Measurements from ENCODE around the gene HNRNPUL1. TPM values are rescaled to one million over a fixed set of nuclear protein-coding genes. Genes with fewer than 3 reads are reported as not detected.

HNRNPUL1 gene
- total RNA-seq, 1 donor from 2014 or later: 132 TPM

DNA sequence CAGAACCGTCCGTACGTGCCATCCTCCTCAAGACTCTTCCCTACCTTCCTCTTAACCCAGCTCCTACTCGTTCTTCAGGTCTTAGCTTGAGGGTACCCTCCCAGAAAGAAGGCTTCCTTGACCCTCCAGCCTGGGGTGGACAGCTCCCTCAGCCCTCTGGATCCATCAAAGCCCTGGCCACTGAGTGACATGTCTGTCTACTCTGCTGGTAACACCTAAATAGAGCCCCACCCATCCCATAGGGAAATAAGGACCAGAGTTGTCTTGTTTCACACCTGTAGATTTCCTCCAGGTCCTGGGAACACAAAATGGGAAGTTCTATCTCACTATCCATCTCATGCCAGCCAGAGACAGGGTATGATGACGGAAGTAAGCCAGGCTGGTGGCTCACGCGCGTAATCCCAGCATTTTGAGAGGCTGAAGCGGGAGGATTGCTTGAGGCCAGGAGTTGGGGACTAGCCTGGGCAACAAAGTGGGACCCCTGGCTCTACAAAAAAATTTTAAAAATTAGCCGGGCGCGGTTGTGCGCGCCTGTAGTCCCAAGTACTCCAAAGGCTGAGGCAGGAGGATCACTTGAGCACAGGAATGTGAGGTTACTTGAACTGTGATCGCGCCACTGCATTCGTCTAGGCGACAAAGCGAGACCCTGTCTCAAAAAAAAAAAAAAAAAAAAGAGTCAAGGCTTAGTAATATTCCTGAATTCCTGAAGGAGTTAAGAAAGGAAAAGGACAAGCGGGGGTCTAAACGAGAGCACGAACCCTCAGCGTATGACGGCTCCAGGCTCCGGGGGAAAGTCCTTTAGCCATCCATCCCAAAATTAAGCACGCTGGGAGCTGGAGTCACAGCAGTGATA is 45.2 kb downstream of the HNRNPUL1 start:
- peaks cover 5% of the 10 kb centered on the region for H3K36me3 ChIP-seq (ENCODE audit: control insufficient read depth, insufficient read depth, low read length)
- peak overlapping the region; percentile 53 for H3K4me3 ChIP-seq (ENCODE audit: low read depth, low read length)
- H3K27me3 ChIP-seq (ENCODE audit: control insufficient read depth, insufficient read depth, low read length): no peaks in the 10 kb centered on the region
- DNase-seq (ENCODE audit: low read depth): no peak
- TF ChIP-seq, protein P1, sequence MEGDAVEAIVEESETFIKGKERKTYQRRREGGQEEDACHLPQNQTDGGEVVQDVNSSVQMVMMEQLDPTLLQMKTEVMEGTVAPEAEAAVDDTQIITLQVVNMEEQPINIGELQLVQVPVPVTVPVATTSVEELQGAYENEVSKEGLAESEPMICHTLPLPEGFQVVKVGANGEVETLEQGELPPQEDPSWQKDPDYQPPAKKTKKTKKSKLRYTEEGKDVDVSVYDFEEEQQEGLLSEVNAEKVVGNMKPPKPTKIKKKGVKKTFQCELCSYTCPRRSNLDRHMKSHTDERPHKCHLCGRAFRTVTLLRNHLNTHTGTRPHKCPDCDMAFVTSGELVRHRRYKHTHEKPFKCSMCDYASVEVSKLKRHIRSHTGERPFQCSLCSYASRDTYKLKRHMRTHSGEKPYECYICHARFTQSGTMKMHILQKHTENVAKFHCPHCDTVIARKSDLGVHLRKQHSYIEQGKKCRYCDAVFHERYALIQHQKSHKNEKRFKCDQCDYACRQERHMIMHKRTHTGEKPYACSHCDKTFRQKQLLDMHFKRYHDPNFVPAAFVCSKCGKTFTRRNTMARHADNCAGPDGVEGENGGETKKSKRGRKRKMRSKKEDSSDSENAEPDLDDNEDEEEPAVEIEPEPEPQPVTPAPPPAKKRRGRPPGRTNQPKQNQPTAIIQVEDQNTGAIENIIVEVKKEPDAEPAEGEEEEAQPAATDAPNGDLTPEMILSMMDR (IDR thresholded peaks at IDR 0.05; ENCODE audit: insufficient read depth, low read length, poor library complexity, severe bottlenecking): no peak

DNA sequence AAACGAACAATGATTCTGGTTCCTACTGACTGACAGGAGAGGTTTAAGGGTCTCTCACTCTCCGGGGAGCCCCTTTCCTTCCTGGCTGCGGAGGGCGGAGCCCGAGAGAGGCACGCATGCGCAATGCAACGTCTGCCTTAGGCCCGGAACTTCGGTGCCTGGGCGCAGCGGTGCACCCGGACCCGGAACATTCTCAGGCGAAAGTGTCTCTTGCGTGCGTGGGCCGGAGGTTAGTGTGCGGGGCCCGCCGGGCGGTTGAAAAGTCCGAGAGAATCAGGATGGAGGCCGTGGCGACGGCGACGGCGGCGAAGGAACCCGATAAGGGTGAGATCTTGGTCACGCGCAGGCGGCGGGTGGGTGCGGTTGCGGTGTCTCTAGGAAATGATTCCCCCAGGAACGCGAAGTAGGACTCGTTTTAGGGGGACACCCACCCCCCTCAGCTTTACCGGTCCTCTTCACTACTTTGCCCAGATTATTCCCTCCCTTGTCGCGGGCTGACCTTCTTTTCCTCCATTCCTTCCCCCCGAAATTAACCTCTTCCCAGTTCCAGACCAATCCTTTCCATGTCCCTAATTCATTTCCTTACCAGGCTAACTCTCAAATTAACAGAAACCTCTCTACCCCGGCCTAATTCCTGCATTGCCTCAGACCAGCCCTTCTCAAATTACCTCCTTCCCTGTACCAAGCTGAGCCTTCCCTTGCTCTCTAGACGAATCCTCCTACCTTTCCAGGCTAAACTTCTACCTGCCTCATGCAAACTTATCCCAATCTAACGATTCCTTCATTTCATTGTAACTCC is 46.1 kb downstream of the HNRNPUL1 start, which contains the start of gene CCDC97:
Gene CCDC97 (plus strand): TSS at position 140 of the 799 bp plus-strand sequence. CDS start 139 bp downstream, at position 279.
- Histone ChIP-seq H3K27me3 (ENCODE audit: control insufficient read depth, insufficient read depth, low read length) (no peaks in the 10 kb centered on the region), H3K36me3 (ENCODE audit: control insufficient read depth, insufficient read depth, low read length) (peaks cover 1% of the 10 kb centered on the region), H3K4me3 (ENCODE audit: low read depth, low read length) (peak within 1 kb of the TSS; percentile 53)
- TF ChIP-seq, protein P1 (IDR thresholded peaks at IDR 0.05; ENCODE audit: insufficient read depth, low read length, poor library complexity, severe bottlenecking): no peak
- DNase-seq (ENCODE audit: low read depth): no peak

DNA sequence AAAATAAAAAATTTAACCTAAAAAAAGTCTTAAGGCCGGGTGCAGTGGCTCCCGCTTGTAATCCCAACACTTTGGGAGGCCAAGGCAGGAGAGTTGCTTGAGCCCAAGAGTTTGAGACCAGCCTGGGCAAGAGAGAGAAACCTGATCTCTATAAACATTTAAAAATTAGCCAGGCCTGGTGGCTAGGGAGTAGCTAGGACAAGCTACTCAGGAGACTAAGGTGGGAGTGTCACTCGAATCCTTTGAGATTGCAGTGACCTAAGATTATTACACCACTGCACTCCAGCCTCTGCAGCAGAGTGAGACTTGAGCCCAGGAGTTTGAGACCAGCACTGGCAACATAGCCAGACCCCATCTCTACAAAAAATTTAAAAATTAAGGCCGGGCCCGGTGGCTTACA is 46.9 kb downstream of the HNRNPUL1 start:
- DNase-seq (ENCODE audit: low read depth): no peak
- TF ChIP-seq, protein P1 (IDR thresholded peaks at IDR 0.05; ENCODE audit: insufficient read depth, low read length, poor library complexity, severe bottlenecking): no peak

DNA sequence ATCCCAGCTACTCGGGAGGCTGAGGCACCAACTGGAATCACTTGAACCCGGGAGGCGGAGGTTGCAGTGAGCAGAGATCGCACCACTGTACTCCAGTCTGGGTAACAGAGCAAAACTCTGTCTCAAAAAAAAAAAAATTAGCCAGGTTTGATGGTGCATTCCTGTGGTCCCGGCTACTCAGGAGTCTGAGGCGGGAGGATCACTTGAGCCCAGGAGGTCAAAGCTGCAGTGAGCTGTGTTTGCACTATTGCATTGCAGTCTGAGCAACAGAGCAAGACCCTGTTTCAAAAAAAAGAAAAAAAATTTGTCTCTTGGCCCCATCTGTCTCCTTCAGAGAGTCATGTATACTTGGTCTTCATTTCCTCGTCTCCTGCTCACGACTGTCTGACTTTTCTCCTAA is 47.4 kb downstream of the HNRNPUL1 start:
- peaks cover 1% of the 10 kb centered on the region for H3K36me3 ChIP-seq (ENCODE audit: control insufficient read depth, insufficient read depth, low read length)
- no peaks in the 10 kb centered on the region for H3K27me3 ChIP-seq (ENCODE audit: control insufficient read depth, insufficient read depth, low read length)
- H3K4me3 ChIP-seq (ENCODE audit: low read depth, low read length): no peak overlapping the region
- TF ChIP-seq, protein P1 (IDR thresholded peaks at IDR 0.05; ENCODE audit: insufficient read depth, low read length, poor library complexity, severe bottlenecking): no peak
- no peak for DNase-seq (ENCODE audit: low read depth)

More for the DNA sequence above, 46.9 kb downstream of the HNRNPUL1 start:
- Histone ChIP-seq H3K27me3 (ENCODE audit: control insufficient read depth, insufficient read depth, low read length) (no peaks in the 10 kb centered on the region), H3K36me3 (ENCODE audit: control insufficient read depth, insufficient read depth, low read length) (peaks cover 1% of the 10 kb centered on the region), H3K4me3 (ENCODE audit: low read depth, low read length) (peak overlapping the region; percentile 53)

DNA sequence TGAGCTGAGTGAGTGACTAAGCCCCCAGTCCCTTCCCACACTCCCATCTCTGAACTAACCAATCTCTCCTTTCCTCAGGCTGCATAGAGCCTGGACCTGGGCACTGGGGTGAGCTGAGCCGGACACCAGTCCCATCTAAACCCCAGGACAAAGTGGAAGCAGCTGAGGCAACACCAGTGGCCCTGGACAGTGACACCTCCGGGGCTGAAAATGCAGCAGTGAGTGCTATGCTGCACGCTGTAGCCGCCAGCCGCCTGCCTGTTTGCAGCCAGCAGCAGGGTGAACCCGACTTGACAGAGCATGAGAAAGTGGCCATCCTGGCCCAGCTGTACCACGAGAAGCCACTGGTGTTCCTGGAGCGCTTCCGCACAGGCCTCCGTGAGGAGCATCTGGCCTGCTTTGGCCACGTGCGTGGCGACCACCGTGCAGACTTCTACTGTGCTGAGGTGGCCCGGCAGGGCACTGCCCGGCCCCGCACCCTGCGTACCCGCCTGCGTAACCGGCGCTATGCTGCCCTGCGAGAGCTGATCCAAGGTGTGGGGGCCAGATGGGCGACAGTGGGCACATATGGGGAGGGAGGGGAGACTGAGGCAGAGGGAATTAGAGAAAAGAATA is 52.2 kb downstream of the HNRNPUL1 start:
- no peaks in the 10 kb centered on the region for H3K27me3 ChIP-seq (ENCODE audit: control insufficient read depth, insufficient read depth, low read length)
- peaks cover 3% of the 10 kb centered on the region for H3K36me3 ChIP-seq (ENCODE audit: control insufficient read depth, insufficient read depth, low read length)
- TF ChIP-seq, protein P1 (IDR thresholded peaks at IDR 0.05; ENCODE audit: insufficient read depth, low read length, poor library complexity, severe bottlenecking): no peak
- no peak for DNase-seq (ENCODE audit: low read depth)
- H3K4me3 ChIP-seq (ENCODE audit: low read depth, low read length): no peak overlapping the region

All from kidney epithelial cell (primary cell).